HG03135 (cell line): ENCODE data around the gene FDX1.
"Not testable (repeated sequence)": the region's sequence is repeated elsewhere in the genome, so short reads cannot be mapped to it uniquely, and the experiment has no call there.

Source experiments
- ATAC-seq: cut with Tn5 transposase; IDR thresholded peaks from one replicate; pipeline ENCODE4 v1.9.1; 2021; ENCODE audit warnings: mild to moderate bottlenecking, moderate library complexity; ENCODE audit not compliant: unreplicated experiment

The FDX1 gene

GRCh38 chr11:110429731-110430266 is at the start of gene FDX1:
Gene FDX1, plus strand, starts transcription at chr11:110429948. Its CDS starts 173 bp downstream, at chr11:110430121.
- peak; percentile 80 for ATAC-seq

GRCh38 chr11:110380836-110381622 is 48.7 kb upstream of the FDX1 start:
- no peak for ATAC-seq

GRCh38 chr11:110388231-110388630 is 41.5 kb upstream of the FDX1 start:
- ATAC-seq = not testable (repeated sequence)

- no peak for ATAC-seq
Measured at GRCh38 chr11:110389965-110390364, 39.8 kb upstream of the FDX1 start.

- ATAC-seq = no peak
Measured at GRCh38 chr11:110392056-110392455, 37.7 kb upstream of the FDX1 start.

- not testable (repeated sequence) for ATAC-seq
Measured at GRCh38 chr11:110397668-110398286, 32.0 kb upstream of the FDX1 start.

GRCh38 chr11:110403585-110403984 is 26.2 kb upstream of the FDX1 start:
- ATAC-seq = not testable (repeated sequence)

GRCh38 chr11:110405636-110406035 is 24.1 kb upstream of the FDX1 start:
- ATAC-seq = not testable (repeated sequence)

GRCh38 chr11:110407315-110407714 is 22.4 kb upstream of the FDX1 start:
- no peak for ATAC-seq

- ATAC-seq = no peak
Measured at GRCh38 chr11:110409174-110409573, 20.6 kb upstream of the FDX1 start.

- no peak for ATAC-seq
Measured at GRCh38 chr11:110410651-110411050, 19.1 kb upstream of the FDX1 start.

GRCh38 chr11:110415081-110415480 is 14.7 kb upstream of the FDX1 start:
- ATAC-seq = no peak

- not testable (repeated sequence) for ATAC-seq
Measured at GRCh38 chr11:110421658-110422057, 8.1 kb upstream of the FDX1 start.

- ATAC-seq = no peak
Measured at GRCh38 chr11:110422306-110422905, 7.3 kb upstream of the FDX1 start.

GRCh38 chr11:110424775-110425444 is 4.8 kb upstream of the FDX1 start:
- no peak for ATAC-seq

GRCh38 chr11:110425751-110426545 is 3.8 kb upstream of the FDX1 start:
- ATAC-seq = no peak

GRCh38 chr11:110428040-110428439 is 1.7 kb upstream of the FDX1 start:
- ATAC-seq = no peak

GRCh38 chr11:110428956-110429730 is 605 bp upstream of the FDX1 start:
- ATAC-seq = no peak

GRCh38 chr11:110430267-110431050 is 711 bp downstream of the FDX1 start:
- ATAC-seq = peak; percentile 41
